Fibroblast of upper back skin (primary cell): ENCODE data around the gene ZFHX3.
A peak's percentile ranks its signal among the peaks of the same experiment; 100 is the strongest.
"Not testable (repeated sequence)": the region's sequence is repeated elsewhere in the genome, so short reads cannot be mapped to it uniquely, and the experiment has no call there.

ENCODE experiments used
- DNase-seq: peaks from one replicate; pipeline ENCODE4 v3.0.0-alpha.2; 2013

Gene ZFHX3

GRCh38 chr16:73047536-73048291, at the start of gene ZFHX3:
Gene ZFHX3, minus strand, starts transcription at chr16:73048128. Its CDS starts 87,983 bp downstream, at chr16:72960145.
- peak; percentile 53 for DNase-seq

- DNase-seq, result no peak
Observed at GRCh38 chr16:73096510-73096909, 48.6 kb upstream of the ZFHX3 start.

- peak; percentile 68 for DNase-seq
Observed at GRCh38 chr16:73095885-73096421, 48.0 kb upstream of the ZFHX3 start.

- DNase-seq, result no peak
Observed at GRCh38 chr16:73095142-73095820, 47.4 kb upstream of the ZFHX3 start.

GRCh38 chr16:73094371-73094770, 46.4 kb upstream of the ZFHX3 start:
- no peak for DNase-seq

- peak; percentile 49 for DNase-seq
Observed at GRCh38 chr16:73093146-73094144, 45.5 kb upstream of the ZFHX3 start.

GRCh38 chr16:73092236-73092781, 44.4 kb upstream of the ZFHX3 start:
- DNase-seq, result no peak

GRCh38 chr16:73091174-73091573, 43.2 kb upstream of the ZFHX3 start:
- no peak for DNase-seq

- DNase-seq, result no peak
Observed at GRCh38 chr16:73089420-73089819, 41.5 kb upstream of the ZFHX3 start.

- DNase-seq, result no peak
Observed at GRCh38 chr16:73086108-73086507, 38.2 kb upstream of the ZFHX3 start.

- no peak for DNase-seq
Observed at GRCh38 chr16:73083271-73083670, 35.3 kb upstream of the ZFHX3 start.

GRCh38 chr16:73082634-73083051, 34.7 kb upstream of the ZFHX3 start:
- peak; percentile 93 for DNase-seq

- DNase-seq, result no peak
Observed at GRCh38 chr16:73080931-73081330, 33.0 kb upstream of the ZFHX3 start.

GRCh38 chr16:73076324-73076810, 28.4 kb upstream of the ZFHX3 start:
- no peak for DNase-seq

GRCh38 chr16:73074382-73074781, 26.5 kb upstream of the ZFHX3 start:
- DNase-seq, result no peak

- not testable (repeated sequence) for DNase-seq
Observed at GRCh38 chr16:73072051-73072450, 24.1 kb upstream of the ZFHX3 start.

GRCh38 chr16:73071131-73071940, 23.4 kb upstream of the ZFHX3 start:
- DNase-seq, result no peak

GRCh38 chr16:73069581-73070262, 21.8 kb upstream of the ZFHX3 start:
- DNase-seq, result no peak

- peak; percentile 92 for DNase-seq
Observed at GRCh38 chr16:73068541-73069401, 20.8 kb upstream of the ZFHX3 start.
